Measurements from ENCODE around the gene SERPINB8.

- TF ChIP-seq GATA2 (IDR thresholded peaks at IDR 0.05; ENCODE audit: low read depth, low read length) (no peak), GATA3 (IDR thresholded peaks at IDR 0.05; ENCODE audit: low read depth, low read length) (no peak)
Measured at GRCh38 chr18:64037812-64038414, 68.0 kb downstream of the SERPINB8 start.

Measured in SH-SY5Y (cell line).